ENCODE data around the gene THUMPD3. TPM values are rescaled to one million over a fixed set of nuclear protein-coding genes. Genes with fewer than 3 reads are reported as not detected.

Gene THUMPD3
- total RNA-seq, 3 donors from 2014 or later (not counting 1 experiment from before 2014, with no cell fraction given) = 44.0 to 48.8 (median 46.3) TPM

DNA sequence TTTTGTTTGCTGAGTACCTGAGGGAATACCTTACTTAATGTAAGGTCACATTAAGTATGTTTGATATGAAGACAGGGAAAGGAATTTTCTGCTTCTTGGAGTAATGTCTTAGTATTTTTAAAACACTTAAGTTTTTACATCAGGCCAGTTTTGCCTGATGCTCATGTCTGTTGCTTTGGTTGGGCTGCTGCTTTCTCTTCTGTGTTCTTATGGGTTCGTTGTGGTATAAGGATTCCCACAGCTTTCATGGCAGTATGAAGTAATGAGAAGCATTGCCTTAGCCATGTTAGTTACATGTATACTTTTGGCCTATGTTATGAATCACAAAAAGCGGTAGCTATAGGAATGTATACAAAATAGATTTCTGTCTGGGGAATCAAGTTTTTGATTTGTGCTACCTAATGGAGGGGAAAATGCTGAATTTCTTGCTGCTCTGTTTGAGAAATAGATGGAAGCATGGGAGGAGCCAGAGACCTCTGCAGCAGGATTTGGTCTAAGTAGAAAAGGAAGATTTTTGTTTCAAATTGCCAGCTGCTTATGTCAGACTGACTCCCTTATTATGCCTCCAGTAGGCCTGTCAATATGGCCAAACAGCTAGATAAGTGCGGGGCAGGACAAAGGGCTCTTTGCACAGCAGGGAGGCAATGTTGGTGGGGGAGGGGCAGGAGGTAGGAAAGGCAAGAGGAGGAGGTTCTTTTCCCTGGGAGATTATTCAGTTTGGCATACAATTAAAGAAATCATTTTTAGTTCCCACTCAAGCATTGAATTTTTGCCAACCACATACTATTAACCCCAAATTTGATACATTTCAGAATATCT is 39.8 kb downstream of the THUMPD3 start:
- TF ChIP-seq, protein P1, sequence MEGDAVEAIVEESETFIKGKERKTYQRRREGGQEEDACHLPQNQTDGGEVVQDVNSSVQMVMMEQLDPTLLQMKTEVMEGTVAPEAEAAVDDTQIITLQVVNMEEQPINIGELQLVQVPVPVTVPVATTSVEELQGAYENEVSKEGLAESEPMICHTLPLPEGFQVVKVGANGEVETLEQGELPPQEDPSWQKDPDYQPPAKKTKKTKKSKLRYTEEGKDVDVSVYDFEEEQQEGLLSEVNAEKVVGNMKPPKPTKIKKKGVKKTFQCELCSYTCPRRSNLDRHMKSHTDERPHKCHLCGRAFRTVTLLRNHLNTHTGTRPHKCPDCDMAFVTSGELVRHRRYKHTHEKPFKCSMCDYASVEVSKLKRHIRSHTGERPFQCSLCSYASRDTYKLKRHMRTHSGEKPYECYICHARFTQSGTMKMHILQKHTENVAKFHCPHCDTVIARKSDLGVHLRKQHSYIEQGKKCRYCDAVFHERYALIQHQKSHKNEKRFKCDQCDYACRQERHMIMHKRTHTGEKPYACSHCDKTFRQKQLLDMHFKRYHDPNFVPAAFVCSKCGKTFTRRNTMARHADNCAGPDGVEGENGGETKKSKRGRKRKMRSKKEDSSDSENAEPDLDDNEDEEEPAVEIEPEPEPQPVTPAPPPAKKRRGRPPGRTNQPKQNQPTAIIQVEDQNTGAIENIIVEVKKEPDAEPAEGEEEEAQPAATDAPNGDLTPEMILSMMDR (IDR thresholded peaks at IDR 0.05) = no peak
- Histone ChIP-seq H3K4me1 (ENCODE audit: control insufficient read depth, insufficient read depth, low read length) (peaks cover 16% of the 10 kb centered on the region), H3K9me3 (ENCODE audit: control insufficient read depth, insufficient read depth, low read length) (no peaks in the 10 kb centered on the region), H3K4me3 (ENCODE audit: low read length) (no peak overlapping the region), H3K36me3 (ENCODE audit: control insufficient read depth, insufficient read depth, low read length) (no peaks in the 10 kb centered on the region), H3K27me3 (ENCODE audit: control insufficient read depth, insufficient read depth, low read length) (no peaks in the 10 kb centered on the region), H3K27ac (ENCODE audit: low read length) (no peak overlapping the region)
- ATAC-seq (no peak), DNase-seq (no peak)
- WGBS (ENCODE audit: insufficient coverage) = 65% methylated on average over 3 of the region's 3 CpGs
- Mint-ChIP-seq H3K36me3 (no peaks in the 10 kb centered on the region), H3K27me3 (ENCODE audit: low read depth in 2 of 2) (no peaks in the 10 kb centered on the region), H3K27ac (peak overlapping the region; percentile 99), H3K4me1 (peaks cover 71 to 74% of the 10 kb centered on the region in 2 donors), H3K4me3 (no peak overlapping the region), H3K9me3 (no peaks in the 10 kb centered on the region)
- intact Hi-C loops (cut with micrococcal nuclease) = no loop called here

DNA sequence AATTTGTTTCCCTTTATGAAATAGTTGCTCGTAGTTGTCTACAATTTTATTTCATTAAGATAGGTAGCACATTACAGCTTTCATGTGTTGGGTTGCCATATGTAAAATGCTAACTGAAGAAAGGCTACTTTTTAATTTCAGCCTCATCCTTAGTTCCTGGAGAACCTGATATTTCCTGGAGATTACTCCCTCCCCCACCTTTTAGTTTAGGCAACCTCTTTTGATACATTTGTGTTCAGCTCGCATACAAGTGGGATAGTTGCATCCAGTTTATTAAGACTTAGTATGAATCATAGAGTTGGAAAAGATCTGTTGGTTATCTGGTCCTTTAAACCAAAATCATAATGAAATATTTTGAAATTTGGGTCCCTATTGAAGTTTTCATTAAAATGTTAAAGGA is 40.6 kb downstream of the THUMPD3 start:
- Mint-ChIP-seq H3K27ac (peak overlapping the region in 1 of 2 donors; percentile 99), H3K36me3 (no peaks in the 10 kb centered on the region), H3K27me3 (ENCODE audit: low read depth in 2 of 2) (no peaks in the 10 kb centered on the region), H3K4me1 (peaks cover 74 to 76% of the 10 kb centered on the region in 2 donors), H3K4me3 (no peak overlapping the region), H3K9me3 (no peaks in the 10 kb centered on the region)
- ATAC-seq = no peak
- Histone ChIP-seq H3K9me3 (ENCODE audit: control insufficient read depth, insufficient read depth, low read length) (no peaks in the 10 kb centered on the region), H3K27me3 (ENCODE audit: control insufficient read depth, insufficient read depth, low read length) (no peaks in the 10 kb centered on the region), H3K4me1 (ENCODE audit: control insufficient read depth, insufficient read depth, low read length) (peaks cover 13% of the 10 kb centered on the region), H3K36me3 (ENCODE audit: control insufficient read depth, insufficient read depth, low read length) (no peaks in the 10 kb centered on the region), H3K27ac (ENCODE audit: low read length) (no peak overlapping the region), H3K4me3 (ENCODE audit: low read length) (no peak overlapping the region)
- WGBS (ENCODE audit: insufficient coverage) = no CpG with 5 or more reads among the region's 2 CpGs
- DNase-seq = no peak
- TF ChIP-seq, protein P1 (IDR thresholded peaks at IDR 0.05) = no peak
- intact Hi-C loops (cut with micrococcal nuclease) = no loop called here

DNA sequence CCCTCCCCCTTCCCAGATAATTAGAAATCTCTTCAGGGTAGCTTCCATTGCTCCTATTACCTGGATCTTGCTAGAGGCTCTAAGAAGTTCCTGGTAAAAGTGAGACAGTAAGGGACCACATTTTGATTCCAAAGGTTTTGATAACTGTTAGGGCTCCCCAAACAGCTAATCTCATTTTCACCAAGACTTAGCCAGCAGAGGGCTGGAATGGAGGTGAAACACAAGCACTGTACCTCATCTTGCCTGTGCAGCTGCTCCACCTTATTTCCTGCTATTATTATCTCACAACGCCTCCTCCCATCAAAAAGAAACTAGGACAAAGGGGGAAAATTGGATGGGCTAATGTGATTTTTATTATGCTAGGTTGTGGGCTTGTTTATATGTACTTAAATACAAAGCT is 41.8 kb downstream of the THUMPD3 start:
- intact Hi-C loops (cut with micrococcal nuclease) = no loop called here
- peak in 1 of 2 donors; percentile 57 for DNase-seq
- Histone ChIP-seq H3K27me3 (ENCODE audit: control insufficient read depth, insufficient read depth, low read length) (no peaks in the 10 kb centered on the region), H3K4me1 (ENCODE audit: control insufficient read depth, insufficient read depth, low read length) (peaks cover 7% of the 10 kb centered on the region), H3K4me3 (ENCODE audit: low read length) (no peak overlapping the region), H3K27ac (ENCODE audit: low read length) (no peak overlapping the region), H3K9me3 (ENCODE audit: control insufficient read depth, insufficient read depth, low read length) (no peaks in the 10 kb centered on the region), H3K36me3 (ENCODE audit: control insufficient read depth, insufficient read depth, low read length) (no peaks in the 10 kb centered on the region)
- Mint-ChIP-seq H3K27ac (peak overlapping the region; percentile 57 to 83), H3K4me1 (peaks cover 74 to 75% of the 10 kb centered on the region in 2 donors), H3K9me3 (no peaks in the 10 kb centered on the region), H3K4me3 (peak overlapping the region; percentile 40), H3K27me3 (ENCODE audit: low read depth in 2 of 2) (no peaks in the 10 kb centered on the region), H3K36me3 (no peaks in the 10 kb centered on the region)
- TF ChIP-seq, protein P1 (IDR thresholded peaks at IDR 0.05) = no peak
- ATAC-seq = peak in 2 of 3 donors; percentile 44 to 65
- WGBS (ENCODE audit: insufficient coverage) = no CpG with 5 or more reads among the region's 1 CpG
